ENCODE results near the gene GAL3ST1. TPM values are rescaled to one million over a fixed set of nuclear protein-coding genes. Genes with fewer than 3 reads are reported as not detected.
"Not testable (repeated sequence)": the region's sequence is repeated elsewhere in the genome, so short reads cannot be mapped to it uniquely, and the experiment has no call there.

The GAL3ST1 gene
- 1 to 10 TPM; 1.8 to 4.6 TPM for total RNA-seq
- polyA plus RNA-seq (ENCODE audit: insufficient read length in 6 of 6): 1 to 10 TPM; 5.5 to 9.3 (median 7.3) TPM
- long read RNA-seq, donor 1, partial matches to known transcripts: 0 of 9 reads
- long read RNA-seq, donor 1, other reads (novel, unspliced or antisense): 0 of 9 reads
- long read RNA-seq, donor 2, partial matches to known transcripts: 0 of 6 reads
- long read RNA-seq, donor 2, other reads (novel, unspliced or antisense): 0 of 6 reads
- long read RNA-seq, donor 3, partial matches to known transcripts: 0 of 4 reads
- long read RNA-seq, donor 3, other reads (novel, unspliced or antisense): 0 of 4 reads
- long read RNA-seq, donor 4: 0 reads
- long read RNA-seq, donor 5, partial matches to known transcripts: 0 of 4 reads
- long read RNA-seq, donor 5, other reads (novel, unspliced or antisense): 0 of 4 reads
- long read RNA-seq, donor 6, transcript GAL3ST1-204 (3 exons, 1,712 nt): major isoform, 5 of 9 reads
- long read RNA-seq, donor 6, partial matches to known transcripts: 0 of 9 reads
- long read RNA-seq, donor 6, other reads (novel, unspliced or antisense): 0 of 9 reads
- long read RNA-seq, donor 7, partial matches to known transcripts: 0 of 4 reads
- long read RNA-seq, donor 7, other reads (novel, unspliced or antisense): 0 of 4 reads
- long read RNA-seq, donor 8, partial matches to known transcripts: 0 of 3 reads
- long read RNA-seq, donor 8, other reads (novel, unspliced or antisense): 0 of 3 reads
- long read RNA-seq, donor 9: 0 reads
- long read RNA-seq, donor 10, partial matches to known transcripts: 1 of 2 reads
- long read RNA-seq, donor 10, other reads (novel, unspliced or antisense): 0 of 2 reads
- long read RNA-seq, donor 11, transcript GAL3ST1-214 (3 exons, 851 nt): minor isoform, 5 of 38 reads
- long read RNA-seq, donor 11, transcript GAL3ST1-201 (2 exons, 1,782 nt): minor isoform, 9 of 38 reads
- long read RNA-seq, donor 11, transcript GAL3ST1-204 (3 exons, 1,712 nt): major isoform, 19 of 38 reads
- long read RNA-seq, donor 11, partial matches to known transcripts: 0 of 38 reads
- long read RNA-seq, donor 11, other reads (novel, unspliced or antisense): 0 of 38 reads
- long read RNA-seq, donor 12, partial matches to known transcripts: 0 of 6 reads
- long read RNA-seq, donor 12, other reads (novel, unspliced or antisense): 0 of 6 reads

- Histone ChIP-seq H3K4me1 (peaks cover 0 to 21% of the 10 kb centered on the region in 2 donors), H3K27me3 (peaks cover 0 to 16% of the 10 kb centered on the region in 2 donors), H3K9me3 (no peaks in the 10 kb centered on the region), H3K27ac (no peak within 1 kb of the TSS), H3K4me3 (no peak within 1 kb of the TSS), H3K36me3 (peaks cover 0 to 43% of the 10 kb centered on the region in 2 donors)
- intact Hi-C loops (cut with DNase I): no loop called here
- ATAC-seq: peak; percentile 81
- DNase-seq: no peak
- no peak for TF ChIP-seq CTCF (IDR thresholded peaks at IDR 0.05)
These were observed at the start of gene GAL3ST1 for GRCh38 chr22:30574095-30574981. TSS of gene GAL3ST1 (minus strand) at chr22:30574665. CDS start at chr22:30557392, 17,273 bp downstream.

GRCh38 chr22:30619909-30620308, 45.4 kb upstream of the GAL3ST1 start:
- ATAC-seq; H3K4me1 ChIP-seq; H3K27ac ChIP-seq; H3K27me3 ChIP-seq; intact Hi-C loops (cut with DNase I); H3K4me3 ChIP-seq; H3K9me3 ChIP-seq; DNase-seq: not testable (repeated sequence)
- H3K36me3 ChIP-seq: peaks cover 0 to 31% of the 10 kb centered on the region in 2 donors

GRCh38 chr22:30617819-30618218, 43.4 kb upstream of the GAL3ST1 start:
- Histone ChIP-seq H3K27me3 (no peaks in the 10 kb centered on the region), H3K9me3 (no peaks in the 10 kb centered on the region), H3K4me1 (no peaks in the 10 kb centered on the region), H3K4me3 (no peak overlapping the region), H3K36me3 (peaks cover 0 to 47% of the 10 kb centered on the region in 2 donors), H3K27ac (no peak overlapping the region)
- no peak for ATAC-seq
- DNase-seq: no peak
- no peak for TF ChIP-seq CTCF (IDR thresholded peaks at IDR 0.05)
- intact Hi-C loops (cut with DNase I): no loop called here

GRCh38 chr22:30615543-30615954, 41.1 kb upstream of the GAL3ST1 start:
- Histone ChIP-seq H3K4me1 (peaks cover 0 to 5% of the 10 kb centered on the region in 2 donors), H3K36me3 (peaks cover 0 to 56% of the 10 kb centered on the region in 2 donors), H3K27me3 (no peaks in the 10 kb centered on the region), H3K9me3 (no peaks in the 10 kb centered on the region), H3K27ac (no peak overlapping the region), H3K4me3 (no peak overlapping the region)
- TF ChIP-seq CTCF (IDR thresholded peaks at IDR 0.05): no peak
- ATAC-seq (peak; percentile 62), DNase-seq (peak in 1 of 4 donors; percentile 60)
- intact Hi-C loops (cut with DNase I): no loop called here

- no peak for DNase-seq
- peaks cover 0 to 11% of the 10 kb centered on the region in 2 donors for H3K4me1 ChIP-seq
- intact Hi-C loops (cut with DNase I): no loop called here
- H3K4me3 ChIP-seq: no peak overlapping the region
- TF ChIP-seq CTCF (IDR thresholded peaks at IDR 0.05): no peak
- H3K36me3 ChIP-seq: peaks cover 0 to 55% of the 10 kb centered on the region in 2 donors
- no peak for ATAC-seq
- H3K27ac ChIP-seq: no peak overlapping the region
- no peaks in the 10 kb centered on the region for H3K27me3 ChIP-seq
- no peaks in the 10 kb centered on the region for H3K9me3 ChIP-seq
These were observed 40.4 kb upstream of the GAL3ST1 start for GRCh38 chr22:30614879-30615278.

Data from left lung (tissue), 14 donors.